ENCODE data around the gene VWA3A. TPM values are rescaled to one million over a fixed set of nuclear protein-coding genes. Genes with fewer than 3 reads are reported as not detected.

The VWA3A gene
- total RNA-seq, 2 experiments from 2014 or later = 0.27 to 0.47 TPM

GRCh38 chr16:22078656-22079055 is 13.7 kb upstream of the VWA3A start:
- DNase-seq (no peak), ATAC-seq (ENCODE audit: poor library complexity) (no peak)
- Histone ChIP-seq H3K27ac (ENCODE audit: low read depth in 1 of 2, low read length in 2 of 2) (no peak overlapping the region), H3K27me3 (ENCODE audit: control insufficient read depth in 1 of 2, insufficient read depth in 2 of 2, low read length in 2 of 2) (no peaks in the 10 kb centered on the region), H3K4me3 (ENCODE audit: low read length) (no peak overlapping the region), H3K9me3 (ENCODE audit: control insufficient read depth in 1 of 2, insufficient read depth in 1 of 2, low read length in 2 of 2) (no peaks in the 10 kb centered on the region), H3K4me1 (ENCODE audit: insufficient read depth, low read length) (peaks cover 6% of the 10 kb centered on the region), H3K36me3 (ENCODE audit: insufficient read depth, low read length) (peaks cover 10% of the 10 kb centered on the region)
- Mint-ChIP-seq H3K27me3 (no peaks in the 10 kb centered on the region), H3K27ac (no peak overlapping the region), H3K9me3 (no peaks in the 10 kb centered on the region), H3K4me3 (no peak overlapping the region), H3K4me1 (ENCODE audit: low read depth) (peaks cover 6% of the 10 kb centered on the region), H3K36me3 (ENCODE audit: low read depth) (peaks cover 24% of the 10 kb centered on the region)
- ChIA-PET POLR2A (interaction anchor here (0.9 to 1.9 kb wide), 2 partner anchors 110 kb away, joined by 4 to 14 read pairs; no protein-coding TSS in a partner anchor), CTCF (interaction anchor here (0.5 to 2.4 kb wide), 10 partner anchors 12 to 163 kb away, joined by 3 to 59 read pairs (median 8); partner anchors contain the start of gene PDZD9)
- intact Hi-C loops (cut with DNase I, micrococcal nuclease) = loop anchor here (2.0 to 10.0 kb wide), 5 partner anchors 106 to 219 kb away; partner anchors contain the start of genes POLR3E (in 2 of the 2) and UQCRC2 (in 1 of the 2)
- TF ChIP-seq, protein P1, sequence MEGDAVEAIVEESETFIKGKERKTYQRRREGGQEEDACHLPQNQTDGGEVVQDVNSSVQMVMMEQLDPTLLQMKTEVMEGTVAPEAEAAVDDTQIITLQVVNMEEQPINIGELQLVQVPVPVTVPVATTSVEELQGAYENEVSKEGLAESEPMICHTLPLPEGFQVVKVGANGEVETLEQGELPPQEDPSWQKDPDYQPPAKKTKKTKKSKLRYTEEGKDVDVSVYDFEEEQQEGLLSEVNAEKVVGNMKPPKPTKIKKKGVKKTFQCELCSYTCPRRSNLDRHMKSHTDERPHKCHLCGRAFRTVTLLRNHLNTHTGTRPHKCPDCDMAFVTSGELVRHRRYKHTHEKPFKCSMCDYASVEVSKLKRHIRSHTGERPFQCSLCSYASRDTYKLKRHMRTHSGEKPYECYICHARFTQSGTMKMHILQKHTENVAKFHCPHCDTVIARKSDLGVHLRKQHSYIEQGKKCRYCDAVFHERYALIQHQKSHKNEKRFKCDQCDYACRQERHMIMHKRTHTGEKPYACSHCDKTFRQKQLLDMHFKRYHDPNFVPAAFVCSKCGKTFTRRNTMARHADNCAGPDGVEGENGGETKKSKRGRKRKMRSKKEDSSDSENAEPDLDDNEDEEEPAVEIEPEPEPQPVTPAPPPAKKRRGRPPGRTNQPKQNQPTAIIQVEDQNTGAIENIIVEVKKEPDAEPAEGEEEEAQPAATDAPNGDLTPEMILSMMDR (IDR thresholded peaks at IDR 0.05) = no peak

- CTCF ChIA-PET = interaction anchor here (1.3 to 2.0 kb wide), 2 partner anchors 107 to 108 kb away, joined by 4 read pairs; no protein-coding TSS in a partner anchor
Measured at GRCh38 chr16:22081050-22081449, 11.3 kb upstream of the VWA3A start.

GRCh38 chr16:22086440-22086839 is 5.9 kb upstream of the VWA3A start:
- peaks cover 28% of the 10 kb centered on the region for H3K36me3 Mint-ChIP-seq (ENCODE audit: low read depth)
- Histone ChIP-seq H3K4me3 (ENCODE audit: low read length) (no peak overlapping the region), H3K27ac (ENCODE audit: low read depth in 1 of 2, low read length in 2 of 2) (no peak overlapping the region), H3K4me1 (ENCODE audit: insufficient read depth, low read length) (no peaks in the 10 kb centered on the region), H3K27me3 (ENCODE audit: control insufficient read depth in 1 of 2, insufficient read depth in 2 of 2, low read length in 2 of 2) (no peaks in the 10 kb centered on the region), H3K36me3 (ENCODE audit: insufficient read depth, low read length) (no peaks in the 10 kb centered on the region), H3K9me3 (ENCODE audit: control insufficient read depth in 1 of 2, insufficient read depth in 1 of 2, low read length in 2 of 2) (no peaks in the 10 kb centered on the region)
- ATAC-seq (ENCODE audit: poor library complexity) (no peak), DNase-seq (no peak)
- ChIA-PET POLR2A (no interaction called here), CTCF (interaction anchor here (1.0 kb wide), 1 partner anchor 13 kb away, joined by 3 read pairs; no protein-coding TSS in a partner anchor)
- TF ChIP-seq, protein P1 (IDR thresholded peaks at IDR 0.05) = no peak
- no peak overlapping the region for H3K27ac Mint-ChIP-seq
- intact Hi-C loops (cut with DNase I, micrococcal nuclease) = no loop called here
- H3K4me1 Mint-ChIP-seq (ENCODE audit: low read depth) = no peaks in the 10 kb centered on the region
- H3K9me3 Mint-ChIP-seq = no peaks in the 10 kb centered on the region
- no peak overlapping the region for H3K4me3 Mint-ChIP-seq
- H3K27me3 Mint-ChIP-seq = no peaks in the 10 kb centered on the region

More at GRCh38 chr16:22081050-22081449, 11.3 kb upstream of the VWA3A start:
- H3K36me3 Mint-ChIP-seq (ENCODE audit: low read depth) = peaks cover 33% of the 10 kb centered on the region
- no peaks in the 10 kb centered on the region for H3K27me3 Mint-ChIP-seq
- no peak overlapping the region for H3K4me3 Mint-ChIP-seq
- no peaks in the 10 kb centered on the region for H3K9me3 ChIP-seq (ENCODE audit: control insufficient read depth in 1 of 2, insufficient read depth in 1 of 2, low read length in 2 of 2)
- no peaks in the 10 kb centered on the region for H3K9me3 Mint-ChIP-seq
- ATAC-seq (ENCODE audit: poor library complexity) (no peak), DNase-seq (no peak)
- no peak overlapping the region for H3K27ac ChIP-seq (ENCODE audit: low read depth in 1 of 2, low read length in 2 of 2)
- TF ChIP-seq, protein P1 (IDR thresholded peaks at IDR 0.05) = no peak
- POLR2A ChIA-PET = no interaction called here
- H3K4me3 ChIP-seq (ENCODE audit: low read length) = no peak overlapping the region
- peaks cover 5% of the 10 kb centered on the region for H3K4me1 Mint-ChIP-seq (ENCODE audit: low read depth)
- H3K36me3 ChIP-seq (ENCODE audit: insufficient read depth, low read length) = peaks cover 10% of the 10 kb centered on the region
- peaks cover 6% of the 10 kb centered on the region for H3K4me1 ChIP-seq (ENCODE audit: insufficient read depth, low read length)
- intact Hi-C loops (cut with DNase I, micrococcal nuclease) = no loop called here
- no peaks in the 10 kb centered on the region for H3K27me3 ChIP-seq (ENCODE audit: control insufficient read depth in 1 of 2, insufficient read depth in 2 of 2, low read length in 2 of 2)
- H3K27ac Mint-ChIP-seq = no peak overlapping the region

All from CD4-positive, alpha-beta T cell (primary cell).